ENCODE measurements around the gene HS2ST1. TPM values are rescaled to one million over a fixed set of nuclear protein-coding genes. Genes with fewer than 3 reads are reported as not detected.

The HS2ST1 gene
- total and polyA plus RNA-seq, 7 donors: 2.4 to 13.7 (median 10.0) TPM

GRCh38 chr1:86905875-86906274 is 8.6 kb upstream of the HS2ST1 start:
- Histone ChIP-seq H3K27me3 (no peaks in the 10 kb centered on the region), H3K9me3 (no peaks in the 10 kb centered on the region), H3K27ac (no peak overlapping the region), H3K36me3 (peaks cover 0 to 29% (median 0%) of the 10 kb centered on the region in 4 donors), H3K4me1 (peaks cover 0 to 16% (median 12%) of the 10 kb centered on the region in 4 donors), H3K4me3 (no peak overlapping the region)
- DNase-seq: no peak
- intact Hi-C loops (cut with DNase I): no loop called here
- TF ChIP-seq POLR2AphosphoS5 (IDR thresholded peaks at IDR 0.05) (no peak), CTCF (IDR thresholded peaks at IDR 0.05) (no peak), EP300 (IDR thresholded peaks at IDR 0.05) (no peak), POLR2A (IDR thresholded peaks at IDR 0.05) (no peak)
- 22 to 40% methylated on average over 1 of the region's 1 CpG for WGBS, 2 donors

DNA sequence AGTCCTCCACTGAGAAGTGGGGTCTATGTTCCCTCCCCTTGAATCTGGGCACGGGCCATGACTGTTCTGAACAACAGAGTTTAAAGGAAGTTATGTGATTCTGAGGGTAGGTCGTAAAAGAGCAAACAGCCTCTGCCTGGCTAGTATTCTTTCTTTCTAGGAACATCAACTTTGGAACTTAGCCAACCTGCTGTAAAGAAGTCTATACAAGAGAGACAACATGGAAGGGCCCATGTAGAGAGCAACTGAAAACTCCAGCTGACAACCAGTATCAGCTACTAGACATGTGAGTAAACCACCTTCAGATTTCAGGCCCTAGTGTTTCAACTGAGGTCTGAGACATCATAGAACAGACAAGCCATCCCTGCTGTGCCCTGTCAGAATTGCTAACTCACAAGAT is 8.0 kb upstream of the HS2ST1 start:
- no peak overlapping the region for H3K27ac ChIP-seq
- no peak overlapping the region for H3K4me3 ChIP-seq
- DNase-seq: no peak
- peaks cover 0 to 21% (median 12%) of the 10 kb centered on the region in 4 donors for H3K4me1 ChIP-seq
- WGBS, 2 donors: 7 to 37% methylated on average over 2 of the region's 2 CpGs
- no peaks in the 10 kb centered on the region for H3K27me3 ChIP-seq
- intact Hi-C loops (cut with DNase I): no loop called here
- H3K9me3 ChIP-seq: no peaks in the 10 kb centered on the region
- H3K36me3 ChIP-seq: peaks cover 0 to 23% (median 0%) of the 10 kb centered on the region in 4 donors
- TF ChIP-seq POLR2A (IDR thresholded peaks at IDR 0.05) (no peak), EP300 (IDR thresholded peaks at IDR 0.05) (no peak), POLR2AphosphoS5 (IDR thresholded peaks at IDR 0.05) (no peak), CTCF (IDR thresholded peaks at IDR 0.05) (no peak)

DNA sequence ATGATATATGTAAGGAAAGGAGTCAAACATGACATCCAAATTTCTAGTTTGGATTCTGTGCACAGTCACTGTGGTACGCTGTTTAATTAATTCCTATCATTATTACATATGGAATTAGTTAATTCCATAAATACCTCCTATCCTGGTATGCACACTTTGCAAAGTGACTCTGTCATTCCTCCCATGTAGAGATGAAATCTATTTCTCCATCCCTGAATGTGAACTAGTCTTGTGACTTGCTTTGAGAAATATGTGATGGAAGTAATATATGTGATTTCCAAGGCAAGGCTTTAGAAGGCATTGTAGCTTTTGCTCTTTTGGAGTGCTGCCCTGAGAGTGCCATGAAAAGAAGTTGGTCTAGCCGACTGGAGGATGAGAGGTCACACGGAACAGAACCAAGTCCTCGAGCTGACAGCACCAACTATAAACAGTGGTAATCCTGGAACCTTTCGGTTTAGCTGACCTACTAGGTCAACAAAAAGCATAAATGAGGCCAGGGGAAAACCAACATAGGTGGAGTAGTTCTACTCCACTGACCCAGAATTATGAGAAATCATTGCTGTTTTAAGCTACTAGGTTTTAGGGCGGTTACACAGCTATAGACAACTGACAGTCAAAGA is 2.0 kb upstream of the HS2ST1 start:
- Histone ChIP-seq H3K4me1 (peaks cover 0 to 36% (median 19%) of the 10 kb centered on the region in 4 donors), H3K9me3 (no peaks in the 10 kb centered on the region), H3K27ac (peak overlapping the region in 1 of 4 donors; percentile 94), H3K4me3 (peak overlapping the region in 2 of 4 donors; percentile 87 to 98), H3K27me3 (no peaks in the 10 kb centered on the region), H3K36me3 (peaks cover 0 to 5% (median 0%) of the 10 kb centered on the region in 4 donors)
- intact Hi-C loops (cut with DNase I): loop anchor here (5.0 to 10.0 kb wide), 4 partner anchors 208 to 1772 kb away; partner anchors contain the start of genes ODF2L, PKN2 and SH3GLB1
- TF ChIP-seq POLR2AphosphoS5 (IDR thresholded peaks at IDR 0.05): no peak
- TF ChIP-seq EP300 (IDR thresholded peaks at IDR 0.05): no peak
- TF ChIP-seq CTCF (IDR thresholded peaks at IDR 0.05): no peak
- no peak for TF ChIP-seq POLR2A (IDR thresholded peaks at IDR 0.05)
- no peak for DNase-seq
- 47 to 51% methylated on average over 6 of the region's 6 CpGs for WGBS, 2 donors

GRCh38 chr1:86913399-86913895 is 988 bp upstream of the HS2ST1 start:
- H3K27ac ChIP-seq: peak overlapping the region; percentile 83 to 94 (median 91)
- H3K4me3 ChIP-seq: peak overlapping the region; percentile 62 to 98 (median 87)
- intact Hi-C loops (cut with DNase I): loop anchor here (5.0 to 10.0 kb wide), 4 partner anchors 209 to 1771 kb away; partner anchors contain the start of genes ODF2L, PKN2 and SH3GLB1
- DNase-seq: no peak
- peaks cover 0 to 36% (median 19%) of the 10 kb centered on the region in 4 donors for H3K4me1 ChIP-seq
- H3K36me3 ChIP-seq: no peaks in the 10 kb centered on the region
- WGBS, 2 donors: 0 to 1% methylated on average over 17 of the region's 17 CpGs
- no peaks in the 10 kb centered on the region for H3K27me3 ChIP-seq
- TF ChIP-seq EP300 (IDR thresholded peaks at IDR 0.05) (no peak), POLR2A (IDR thresholded peaks at IDR 0.05) (no peak), POLR2AphosphoS5 (IDR thresholded peaks at IDR 0.05) (no peak), CTCF (IDR thresholded peaks at IDR 0.05) (no peak)
- H3K9me3 ChIP-seq: no peaks in the 10 kb centered on the region

All from sigmoid colon (tissue), 7 donors.